BLaER1 treated with 17β-estradiol and CSF1 and Interleukin-3, amounts not matched to agents 10 nM and 100 nM (cell line): ENCODE measurements around the gene MAFB.

Experiments
- H3K27ac ChIP-seq, 11 experiments: shearing (Covaris generic); formaldehyde crosslinking; 2 replicates each; pipeline ENCODE4 v1.8.1; 2022
- H3K27me3 ChIP-seq, 11 experiments: shearing (Covaris generic); formaldehyde crosslinking; 2 replicates each; pipeline ENCODE4 v1.8.1; 2022
- H3K36me3 ChIP-seq, 11 experiments: shearing (Covaris generic); formaldehyde crosslinking; 2 replicates each; pipeline ENCODE4 v1.8.1; 2022
- H3K4me1 ChIP-seq, 10 experiments: shearing (Covaris generic); formaldehyde crosslinking; 2 replicates each; pipeline ENCODE4 v1.8.1; 2022
- H3K4me2 ChIP-seq, 11 experiments: shearing (Covaris generic); formaldehyde crosslinking; 2 replicates each; pipeline ENCODE4 v1.8.1; 2022
- H3K4me3 ChIP-seq, 10 experiments: shearing (Covaris generic); formaldehyde crosslinking; 2 replicates each; pipeline ENCODE4 v1.8.1; 2022
- H3K9ac ChIP-seq, 11 experiments: shearing (Covaris generic); formaldehyde crosslinking; 2 replicates each; pipeline ENCODE4 v1.8.1; 2022
- H3K9me3 ChIP-seq, 11 experiments: shearing (Covaris generic); formaldehyde crosslinking; replicated peaks in 1 of 11; 2 replicates each; pipeline ENCODE4 v1.8.1; 2022
- H4K20me1 ChIP-seq, 11 experiments: shearing (Covaris generic); formaldehyde crosslinking; 2 replicates each; pipeline ENCODE4 v1.8.1; 2022
- Cebpa-rat ChIP-seq, 11 experiments: shearing (Covaris generic); IDR thresholded peaks; 2 replicates each; pipeline ENCODE4 v1.8.1; 2022

The MAFB gene

DNA sequence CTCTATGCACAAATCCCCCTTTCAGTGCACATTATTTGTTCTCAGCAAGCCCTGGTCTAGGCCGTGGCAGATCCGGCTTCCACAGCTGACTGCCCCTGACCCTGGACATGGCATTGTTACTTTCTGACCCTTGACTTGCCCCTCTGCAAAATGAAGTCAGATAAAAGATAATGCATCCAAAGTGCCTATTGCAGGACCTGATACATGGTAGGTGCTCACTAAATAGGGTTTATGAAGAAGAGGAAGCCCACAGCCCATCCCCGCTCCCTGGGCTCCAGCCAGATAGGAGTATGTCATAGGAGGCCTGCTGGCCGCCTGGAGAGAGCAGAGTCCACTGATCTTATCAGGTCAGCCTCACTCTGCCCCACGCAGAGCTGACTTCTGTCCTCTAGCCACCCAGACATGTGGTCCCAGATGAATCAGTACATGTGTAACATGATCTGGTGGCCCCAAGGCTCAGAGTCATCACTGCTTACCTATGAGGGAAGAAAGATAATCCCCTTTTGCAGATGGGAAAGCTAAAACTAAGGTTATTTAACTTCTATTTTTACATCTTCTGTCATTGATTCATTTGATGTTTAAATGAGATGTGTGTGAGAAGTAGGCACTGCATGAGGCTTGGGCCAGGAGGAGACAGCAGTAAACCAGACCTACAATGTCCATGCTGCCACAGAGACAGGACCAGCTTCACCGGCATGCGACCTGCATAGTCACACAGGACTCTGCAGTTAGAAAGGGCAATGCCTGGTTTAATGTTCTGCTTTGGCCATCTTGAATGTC lies 20.4 kb downstream of the MAFB start:
- H3K9ac ChIP-seq = no peak overlapping the region
- no peak for TF ChIP-seq Cebpa-rat (IDR thresholded peaks at IDR 0.05)
- H3K27me3 ChIP-seq = no peaks in the 10 kb centered on the region
- H3K4me3 ChIP-seq = no peak overlapping the region
- H3K4me1 ChIP-seq = no peaks in the 10 kb centered on the region
- H3K27ac ChIP-seq = no peak overlapping the region
- no peaks in the 10 kb centered on the region for H3K9me3 ChIP-seq
- no peak overlapping the region for H3K4me2 ChIP-seq
- H4K20me1 ChIP-seq = no peaks in the 10 kb centered on the region
- H3K36me3 ChIP-seq = no peaks in the 10 kb centered on the region

DNA sequence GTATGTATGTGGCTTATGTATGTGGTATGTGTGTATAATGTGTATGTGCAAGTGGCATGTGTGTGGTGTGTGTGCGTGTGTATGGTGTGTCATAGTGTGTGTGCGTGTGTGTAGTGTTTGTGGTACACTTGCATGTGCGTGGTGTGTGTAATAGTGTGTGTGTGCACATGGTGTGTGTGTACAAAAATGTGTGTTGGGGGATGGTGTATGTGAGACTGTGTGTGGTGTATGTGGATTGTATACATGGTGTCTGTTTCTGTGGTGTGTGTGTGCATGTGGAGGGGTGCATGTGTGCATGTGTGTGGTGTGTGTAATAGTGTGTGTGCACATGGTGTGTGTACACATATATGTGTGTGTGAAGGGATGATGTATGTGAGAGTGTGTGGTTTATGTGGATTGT lies 21.5 kb downstream of the MAFB start:
- Histone ChIP-seq H3K4me1 (no peaks in the 10 kb centered on the region), H3K4me3 (no peak overlapping the region), H3K9ac (no peak overlapping the region)

DNA sequence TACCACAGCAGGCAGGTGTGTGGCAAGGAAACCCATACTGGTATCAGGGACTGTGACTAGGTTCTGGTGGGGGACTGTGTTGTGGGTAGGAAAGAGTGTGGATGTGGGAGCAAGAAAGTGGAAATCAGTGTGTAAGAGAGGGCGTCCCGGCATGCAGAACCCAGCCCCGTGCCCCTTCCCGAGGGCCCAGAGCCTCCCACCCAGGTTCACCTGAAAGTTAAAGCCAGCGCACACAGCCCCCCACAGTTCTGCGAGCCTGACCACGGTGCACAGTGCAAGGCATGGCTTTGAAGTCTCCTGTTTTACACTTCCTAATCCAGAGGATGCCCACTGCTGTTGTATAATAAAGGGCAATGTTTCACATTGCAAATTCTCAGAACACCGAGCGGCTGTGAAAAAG lies 22.7 kb downstream of the MAFB start:
- Histone ChIP-seq H3K4me3 (no peak overlapping the region), H4K20me1 (no peaks in the 10 kb centered on the region), H3K9me3 (no peaks in the 10 kb centered on the region), H3K9ac (no peak overlapping the region), H3K27ac (no peak overlapping the region), H3K4me1 (no peaks in the 10 kb centered on the region), H3K4me2 (no peak overlapping the region), H3K27me3 (no peaks in the 10 kb centered on the region), H3K36me3 (no peaks in the 10 kb centered on the region)
- TF ChIP-seq Cebpa-rat (IDR thresholded peaks at IDR 0.05) = no peak

More for the DNA sequence above, 21.5 kb downstream of the MAFB start:
- Histone ChIP-seq H4K20me1 (no peaks in the 10 kb centered on the region), H3K27me3 (no peaks in the 10 kb centered on the region), H3K9me3 (no peaks in the 10 kb centered on the region), H3K4me2 (no peak overlapping the region), H3K27ac (no peak overlapping the region), H3K36me3 (no peaks in the 10 kb centered on the region)
- no peak for TF ChIP-seq Cebpa-rat (IDR thresholded peaks at IDR 0.05)

DNA sequence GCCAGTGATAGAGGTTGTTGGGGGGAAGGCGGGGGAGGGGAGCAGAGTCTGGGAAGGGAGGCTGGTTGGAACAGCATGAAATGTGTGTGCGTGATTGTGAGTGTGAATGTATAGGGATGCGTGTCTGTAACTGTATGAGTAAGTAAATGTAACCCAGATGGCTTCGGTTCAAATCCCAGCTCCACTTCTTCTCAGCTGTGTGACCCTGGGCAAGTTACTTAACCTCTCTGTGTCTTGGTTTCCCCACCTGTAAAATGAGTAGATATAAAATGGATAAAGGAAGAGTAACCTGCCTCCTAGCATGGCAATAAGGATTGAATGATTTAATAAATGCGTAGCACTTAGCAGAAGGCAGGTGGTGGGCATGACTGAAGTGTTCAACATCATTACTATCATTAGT lies 24.1 kb downstream of the MAFB start:
- Histone ChIP-seq H3K27ac (no peak overlapping the region), H3K9me3 (no peaks in the 10 kb centered on the region), H3K9ac (no peak overlapping the region), H4K20me1 (no peaks in the 10 kb centered on the region), H3K36me3 (no peaks in the 10 kb centered on the region), H3K27me3 (no peaks in the 10 kb centered on the region), H3K4me1 (no peaks in the 10 kb centered on the region), H3K4me2 (no peak overlapping the region), H3K4me3 (no peak overlapping the region)
- TF ChIP-seq Cebpa-rat (IDR thresholded peaks at IDR 0.05) = no peak

DNA sequence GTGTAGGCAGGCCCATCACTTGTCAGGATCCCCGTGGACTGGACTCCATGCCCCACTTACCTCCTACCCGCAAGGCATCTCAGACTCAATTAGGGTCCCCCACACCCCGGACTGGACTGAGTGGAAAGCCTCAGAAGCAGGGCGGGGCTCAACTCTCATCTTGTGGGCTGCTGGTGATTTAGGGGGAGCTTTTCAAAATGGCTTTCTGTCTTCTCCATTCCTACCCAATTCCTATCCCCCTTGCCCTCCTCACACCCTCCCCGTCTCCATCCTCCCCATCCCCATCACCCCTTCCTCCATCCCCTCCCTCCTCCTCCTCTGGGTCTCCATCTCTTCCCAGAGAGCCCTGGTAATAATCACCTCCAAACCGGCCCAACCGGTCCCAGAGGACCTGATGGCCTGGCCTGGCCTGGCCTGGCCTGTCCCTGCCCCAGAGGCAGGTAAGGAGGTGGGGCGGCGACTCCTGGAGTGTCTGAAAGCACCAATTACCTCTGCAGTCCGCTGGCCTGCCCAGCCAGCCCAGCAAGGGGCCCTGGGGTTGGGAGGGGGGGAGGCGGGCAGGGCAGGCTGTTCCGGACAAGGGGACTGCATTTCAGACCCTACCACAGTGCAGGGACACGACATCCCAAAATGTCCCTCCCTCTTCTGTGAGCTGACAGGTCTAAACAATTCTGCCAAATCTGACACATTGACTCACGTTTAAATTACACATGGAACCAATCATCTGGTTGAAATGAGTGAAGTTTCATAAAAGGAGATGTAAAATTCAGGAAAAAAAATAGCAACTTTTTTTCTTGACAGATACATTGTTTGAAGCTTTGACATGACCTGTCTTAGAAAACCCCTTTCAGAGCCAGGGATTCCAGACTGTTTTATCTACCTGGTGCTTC lies 24.8 kb downstream of the MAFB start:
- H3K4me3 ChIP-seq = no peak overlapping the region
- H3K36me3 ChIP-seq = no peaks in the 10 kb centered on the region
- TF ChIP-seq Cebpa-rat (IDR thresholded peaks at IDR 0.05) = no peak
- no peaks in the 10 kb centered on the region for H3K9me3 ChIP-seq
- H3K9ac ChIP-seq = no peak overlapping the region
- H3K4me2 ChIP-seq = no peak overlapping the region
- no peaks in the 10 kb centered on the region for H3K4me1 ChIP-seq
- no peak overlapping the region for H3K27ac ChIP-seq
- H3K27me3 ChIP-seq = no peaks in the 10 kb centered on the region
- no peaks in the 10 kb centered on the region for H4K20me1 ChIP-seq

DNA sequence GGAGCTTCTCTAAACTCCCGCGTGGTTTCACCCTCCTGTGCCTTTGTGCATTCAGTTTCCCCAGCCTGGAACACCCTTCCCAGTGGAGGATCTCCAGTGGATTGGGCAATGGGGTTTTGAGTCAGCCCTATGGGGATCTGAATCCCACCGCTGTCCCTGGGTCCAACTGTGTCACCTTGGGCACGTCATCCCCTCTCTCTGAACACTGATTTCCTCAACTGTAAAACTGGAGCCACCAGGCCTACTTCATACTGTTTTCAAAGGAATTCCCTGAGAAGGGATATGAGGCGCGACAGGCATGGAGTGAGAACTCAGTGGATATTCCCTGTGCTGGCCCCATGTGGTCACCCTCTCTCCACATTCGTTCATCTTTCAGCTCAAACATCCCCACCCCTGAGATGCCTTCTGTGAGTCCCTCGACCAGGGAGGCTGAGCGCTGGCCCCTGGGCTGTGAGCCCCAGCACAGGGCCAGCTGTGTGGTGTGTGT lies 25.7 kb downstream of the MAFB start:
- Histone ChIP-seq H3K27me3 (no peaks in the 10 kb centered on the region), H4K20me1 (no peaks in the 10 kb centered on the region), H3K9me3 (no peaks in the 10 kb centered on the region), H3K4me2 (no peak overlapping the region), H3K36me3 (no peaks in the 10 kb centered on the region), H3K4me1 (no peaks in the 10 kb centered on the region), H3K27ac (no peak overlapping the region), H3K4me3 (no peak overlapping the region), H3K9ac (no peak overlapping the region)
- no peak for TF ChIP-seq Cebpa-rat (IDR thresholded peaks at IDR 0.05)

DNA sequence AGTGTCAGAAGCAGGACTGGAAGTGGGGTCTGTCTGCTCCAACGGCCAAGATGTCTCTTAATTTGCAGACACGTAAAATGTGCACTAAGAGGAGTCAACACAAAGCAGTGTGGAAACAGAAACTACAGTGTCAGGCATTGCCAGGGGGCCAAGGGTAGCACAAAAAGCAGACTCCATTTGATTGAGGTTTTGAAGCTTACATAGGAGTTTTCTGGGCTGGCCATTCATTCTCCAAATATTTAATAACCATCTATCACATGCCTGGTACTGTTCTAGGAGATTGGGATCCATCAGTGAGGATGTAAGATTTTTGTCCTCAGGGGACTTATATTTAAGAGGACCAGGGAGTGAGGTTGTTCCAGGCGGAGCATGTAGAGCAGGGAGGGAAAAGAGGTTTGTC lies 29.5 kb downstream of the MAFB start:
- Histone ChIP-seq H3K9ac (no peak overlapping the region), H3K4me1 (peaks cover 0 to 7% (median 0%) of the 10 kb centered on the region in 10 experiments; a peak in 1 of 20 replicates), H3K27ac (no peak overlapping the region), H3K27me3 (no peaks in the 10 kb centered on the region), H3K4me3 (no peak overlapping the region), H3K36me3 (no peaks in the 10 kb centered on the region), H3K4me2 (no peak overlapping the region), H4K20me1 (no peaks in the 10 kb centered on the region), H3K9me3 (no peaks in the 10 kb centered on the region)
- no peak for TF ChIP-seq Cebpa-rat (IDR thresholded peaks at IDR 0.05)

DNA sequence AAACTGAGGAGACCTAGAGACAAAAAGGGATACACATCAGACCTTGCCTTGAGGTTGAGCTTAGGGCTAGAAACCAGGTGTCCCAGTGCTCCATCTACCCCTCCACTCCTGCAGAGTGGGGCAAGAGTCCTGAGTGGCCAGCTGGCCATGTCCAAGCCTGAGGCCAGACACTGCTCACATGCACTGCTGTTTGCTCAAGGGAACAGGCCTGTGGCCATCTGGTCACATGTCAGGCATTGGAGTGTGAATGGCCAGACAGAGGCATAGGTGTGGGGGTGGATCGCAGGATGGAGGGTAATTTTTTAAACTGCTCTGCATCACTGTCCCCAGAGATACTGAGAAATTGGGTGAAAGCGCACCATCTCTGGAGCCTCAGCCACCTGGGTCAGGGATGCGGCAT lies 30.5 kb downstream of the MAFB start:
- H3K9ac ChIP-seq = no peak overlapping the region
- H4K20me1 ChIP-seq = no peaks in the 10 kb centered on the region
- H3K36me3 ChIP-seq = no peaks in the 10 kb centered on the region
- H3K27me3 ChIP-seq = no peaks in the 10 kb centered on the region
- peaks cover 0 to 7% (median 0%) of the 10 kb centered on the region in 10 experiments; a peak in 2 of 20 replicates for H3K4me1 ChIP-seq
- H3K4me2 ChIP-seq = no peak overlapping the region
- H3K27ac ChIP-seq = no peak overlapping the region
- H3K4me3 ChIP-seq = no peak overlapping the region
- no peak for TF ChIP-seq Cebpa-rat (IDR thresholded peaks at IDR 0.05)
- no peaks in the 10 kb centered on the region for H3K9me3 ChIP-seq

DNA sequence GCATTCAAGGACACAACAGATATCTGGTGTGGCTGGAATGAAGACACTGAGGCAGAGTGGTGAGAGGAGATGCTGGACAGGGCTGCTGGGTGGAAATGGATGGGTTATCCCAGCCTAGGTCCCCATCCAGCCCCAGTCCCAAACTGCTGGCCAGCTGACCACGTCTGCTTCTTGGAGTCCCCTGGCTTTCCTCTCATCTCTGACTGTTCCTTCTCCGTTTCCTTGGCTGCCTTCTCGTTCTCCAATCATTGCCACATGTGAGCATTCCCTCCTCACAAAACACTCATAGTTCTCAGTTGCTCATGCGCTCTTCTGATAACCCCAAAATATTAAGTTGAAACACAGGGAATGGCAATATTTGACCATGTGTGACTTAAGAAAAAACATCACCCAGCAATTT lies 31.5 kb downstream of the MAFB start:
- Histone ChIP-seq H3K9me3 (no peaks in the 10 kb centered on the region), H4K20me1 (no peaks in the 10 kb centered on the region), H3K4me1 (peaks cover 0 to 17% (median 0%) of the 10 kb centered on the region in 10 experiments; a peak in 3 of 20 replicates), H3K27ac (no peak overlapping the region), H3K36me3 (no peaks in the 10 kb centered on the region), H3K9ac (no peak overlapping the region), H3K4me2 (no peak overlapping the region), H3K27me3 (no peaks in the 10 kb centered on the region), H3K4me3 (no peak overlapping the region)
- TF ChIP-seq Cebpa-rat (IDR thresholded peaks at IDR 0.05) = no peak
